ENCODE results near the gene KRT35.

Gene KRT35

DNA sequence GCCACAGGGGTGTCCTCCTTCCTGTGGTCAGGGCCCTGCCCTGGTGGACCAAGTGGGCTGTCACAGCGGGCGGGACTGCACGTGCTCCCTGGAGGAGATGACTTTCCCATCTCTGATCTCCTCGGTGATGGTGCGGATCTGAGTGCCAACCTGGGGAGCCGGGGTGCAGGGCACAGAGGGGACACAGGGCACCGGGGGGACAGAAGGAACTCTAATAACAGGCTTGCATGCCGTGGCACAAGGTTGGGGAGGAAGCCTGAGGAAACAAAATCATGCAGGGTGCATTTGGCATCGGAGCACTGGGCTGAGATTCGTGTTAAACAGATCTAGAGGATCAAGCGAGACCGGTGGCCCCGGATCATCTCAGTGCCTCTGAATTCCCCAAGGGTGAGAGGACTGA lies 5.4 kb upstream of the KRT35 start:
- DNase-seq = no peak

DNA sequence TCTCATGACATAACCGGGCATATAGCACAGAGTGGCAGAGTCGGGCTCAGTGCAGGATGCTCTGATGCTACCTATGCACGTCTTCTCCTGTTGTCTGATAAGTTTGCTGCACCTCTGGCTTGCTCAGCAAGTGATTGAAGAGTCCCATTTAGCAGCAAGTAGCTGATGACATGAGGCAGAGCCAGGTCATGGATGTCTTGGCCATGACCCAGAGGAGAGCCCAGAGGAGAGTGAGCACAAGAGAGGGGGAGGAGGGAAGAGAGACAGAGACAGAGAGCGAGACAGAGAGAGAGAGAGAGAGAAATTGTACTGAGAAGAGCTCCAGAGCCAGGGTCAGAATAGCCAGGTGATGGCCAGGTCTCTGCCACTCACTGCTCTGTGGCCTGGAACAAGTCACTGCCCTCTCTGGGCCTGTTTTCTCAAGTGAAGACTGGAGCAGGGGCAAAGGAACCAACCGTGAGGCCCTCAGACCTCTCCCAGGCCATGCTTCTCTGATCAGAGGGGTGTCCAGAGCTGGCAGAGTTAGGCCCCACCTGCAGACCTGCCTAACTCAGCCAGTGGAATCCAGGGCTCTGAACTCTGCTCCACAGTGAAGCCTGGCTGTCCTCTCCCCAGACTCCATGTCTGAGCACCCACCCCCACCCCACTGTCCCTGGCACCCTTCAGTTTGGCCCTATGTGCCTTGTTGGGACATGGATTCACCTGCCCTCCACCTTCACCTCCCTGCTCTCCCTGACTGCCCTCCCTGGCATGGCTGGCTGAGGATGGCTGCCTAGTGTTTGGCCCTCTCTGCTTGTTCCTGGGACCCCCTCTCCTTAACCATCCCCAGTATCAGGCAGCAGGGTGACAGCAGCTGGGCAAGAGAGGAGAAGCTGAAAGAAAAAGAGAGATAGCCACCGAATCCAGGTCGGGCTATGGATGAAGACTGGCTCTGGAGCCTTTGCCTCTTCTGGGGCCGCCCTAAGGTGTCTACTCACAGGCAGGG lies 4.3 kb upstream of the KRT35 start:
- no peak for DNase-seq

DNA sequence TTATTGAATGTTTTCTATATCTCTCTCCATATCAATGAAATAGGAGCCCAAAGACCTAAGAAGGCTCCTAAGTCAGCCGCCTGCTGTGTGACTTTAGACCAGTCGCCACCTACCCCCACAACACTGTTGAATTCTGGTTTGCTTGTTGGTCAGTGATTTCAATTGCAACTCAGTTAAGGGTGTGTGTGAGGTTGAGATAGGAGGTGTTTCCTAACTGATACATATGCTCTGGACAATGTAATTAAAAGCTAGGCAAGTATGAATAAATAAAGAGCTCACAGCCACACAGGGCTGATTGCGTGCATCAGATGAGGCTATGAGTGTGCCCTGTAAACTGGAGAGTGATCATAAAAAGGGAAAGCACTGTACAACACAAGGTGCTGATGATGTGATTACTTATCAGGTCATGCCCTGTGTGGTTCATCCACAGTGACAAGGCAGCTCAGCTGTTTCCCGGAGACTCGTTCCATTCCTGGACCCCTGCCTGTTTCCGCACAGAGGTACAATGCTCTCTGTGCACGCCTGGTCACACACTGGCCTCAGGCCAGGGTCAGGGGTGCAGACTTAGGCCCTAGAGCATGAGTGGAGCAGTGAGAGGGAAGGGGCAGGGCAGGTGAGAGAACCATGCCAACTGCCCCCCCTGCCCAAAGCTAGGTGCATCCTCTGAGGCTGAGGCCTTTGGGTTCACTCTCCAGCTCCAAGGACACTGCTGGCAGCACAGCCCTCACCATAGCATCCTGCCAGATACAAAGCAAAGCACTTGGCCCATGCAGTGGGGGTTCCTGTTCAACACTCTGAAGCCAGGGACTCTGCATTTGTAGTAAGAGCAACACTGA lies 3.3 kb upstream of the KRT35 start:
- DNase-seq = no peak

DNA sequence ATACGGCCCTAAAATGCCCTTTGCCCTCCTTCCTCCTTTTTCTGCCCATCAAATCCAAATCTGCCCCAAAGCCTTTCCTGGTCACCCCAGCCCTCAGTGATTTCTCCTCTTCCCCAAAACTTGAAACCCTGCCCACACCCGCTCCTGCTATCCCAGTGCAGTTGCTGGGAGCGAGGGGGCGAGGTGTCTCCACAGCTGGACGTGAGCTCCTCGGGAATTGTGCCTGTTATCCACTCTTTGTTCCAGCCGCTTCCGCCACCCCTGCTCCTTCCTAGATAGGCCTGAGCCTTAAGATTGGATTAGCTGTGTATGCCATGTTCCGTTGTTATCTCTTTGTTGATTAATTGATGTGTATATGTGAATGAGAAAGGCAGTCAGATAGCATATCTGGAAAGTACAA lies 2.6 kb upstream of the KRT35 start:
- DNase-seq = no peak

DNA sequence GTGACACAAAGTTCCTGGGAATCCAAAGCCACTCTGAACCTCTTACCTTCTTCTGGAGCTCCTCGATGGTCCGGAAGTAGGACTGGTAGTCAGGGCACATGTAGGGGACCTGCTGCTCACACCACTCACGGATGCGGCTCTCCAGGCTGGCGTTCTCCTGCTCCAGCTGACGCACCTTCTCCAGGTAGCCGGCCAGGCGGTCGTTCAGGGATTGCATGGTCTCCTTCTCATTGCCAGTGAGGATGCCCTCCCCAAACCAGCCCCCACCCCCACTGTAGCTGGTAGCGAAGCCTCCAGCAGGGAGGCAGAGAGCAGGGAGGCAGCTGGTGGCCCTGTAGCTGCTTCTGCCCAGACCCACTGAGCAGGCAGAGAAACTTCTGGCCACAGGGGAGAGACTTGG lies 370 bp downstream of the KRT35 start:
- no peak for DNase-seq

DNA sequence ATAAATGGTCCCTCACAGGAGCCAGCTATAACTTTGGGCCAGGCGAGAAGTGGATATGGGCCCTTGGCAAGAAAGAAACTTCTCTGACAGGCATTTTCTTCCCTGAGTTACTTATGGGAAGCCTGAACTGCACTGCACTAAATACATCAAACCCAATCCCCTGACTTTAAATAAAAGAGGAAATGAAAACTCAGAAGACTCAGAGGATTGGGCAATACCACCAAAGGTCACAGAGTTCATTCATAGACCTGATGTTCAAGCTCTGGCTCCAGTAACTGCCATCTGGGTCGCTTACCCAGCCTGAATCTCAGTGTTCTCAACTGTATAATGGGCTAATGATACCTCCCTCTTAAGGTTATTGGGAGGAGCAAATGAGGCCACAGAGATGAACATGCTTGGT lies 815 bp downstream of the KRT35 start:
- DNase-seq = no peak

DNA sequence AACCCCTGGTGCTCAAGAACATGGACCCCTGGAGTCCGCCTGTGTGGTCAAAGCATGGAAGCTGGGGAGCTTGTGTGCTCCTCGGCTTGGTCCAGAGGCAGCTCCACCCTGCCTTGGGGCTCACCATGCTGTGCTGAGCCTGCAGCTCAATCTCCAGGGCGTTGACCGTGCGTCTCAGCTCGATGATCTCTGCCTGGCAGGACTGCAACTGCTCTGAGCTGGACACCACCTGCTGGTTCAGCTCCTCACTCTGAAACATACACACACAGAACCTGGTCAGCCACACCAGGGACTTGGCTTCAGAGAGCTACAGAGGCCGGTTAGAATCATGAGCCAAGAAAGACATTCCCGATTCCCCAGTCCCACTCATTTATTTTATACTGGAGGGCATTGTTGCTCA lies 2.7 kb downstream of the KRT35 start:
- DNase-seq = no peak

DNA sequence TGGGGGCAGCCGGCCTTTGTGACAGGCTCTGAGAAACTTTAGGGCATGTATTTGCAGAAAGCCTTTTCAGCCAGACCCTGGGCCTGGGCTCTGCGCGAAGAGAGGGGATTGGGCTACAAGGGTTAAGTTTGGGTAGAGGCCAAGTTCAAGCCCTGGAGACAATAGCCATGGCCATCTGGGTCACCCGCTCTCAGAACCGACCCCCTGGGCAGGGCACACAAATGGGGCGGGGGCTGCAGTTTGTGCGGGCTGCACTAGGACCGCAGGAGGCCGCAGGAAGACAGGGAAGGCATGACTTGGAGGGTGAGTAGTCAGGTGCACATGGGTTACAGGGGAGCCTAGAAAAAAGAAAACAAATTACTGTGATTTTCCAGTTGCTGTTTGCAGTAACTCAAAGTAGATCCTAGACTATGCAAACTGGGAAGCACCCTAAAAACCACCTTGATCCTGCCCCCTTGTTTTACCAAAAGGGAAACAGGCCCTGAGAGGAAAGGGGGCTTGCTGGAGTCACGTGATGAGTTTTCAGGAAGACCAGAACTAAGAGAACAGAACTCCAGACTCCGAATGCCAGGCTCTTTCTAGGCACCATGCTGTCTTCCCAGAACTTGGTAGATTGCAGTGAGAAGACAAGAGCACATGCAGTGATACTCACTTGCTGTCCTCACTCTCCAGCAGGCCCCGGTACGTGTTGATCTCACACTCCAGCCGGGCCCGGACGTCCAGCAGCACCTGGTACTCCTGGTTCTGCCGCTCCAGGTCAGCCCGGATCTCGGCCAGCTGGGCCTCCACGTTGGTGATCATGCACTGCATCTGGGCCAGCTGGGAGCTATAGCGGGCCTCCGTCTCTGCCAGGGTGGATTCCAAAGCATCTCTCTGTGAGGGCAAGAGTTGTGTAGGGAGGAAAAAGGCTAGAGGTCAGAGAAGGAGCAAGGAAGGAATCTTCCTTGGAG lies 3.8 kb downstream of the KRT35 start:
- no peak for DNase-seq

DNA sequence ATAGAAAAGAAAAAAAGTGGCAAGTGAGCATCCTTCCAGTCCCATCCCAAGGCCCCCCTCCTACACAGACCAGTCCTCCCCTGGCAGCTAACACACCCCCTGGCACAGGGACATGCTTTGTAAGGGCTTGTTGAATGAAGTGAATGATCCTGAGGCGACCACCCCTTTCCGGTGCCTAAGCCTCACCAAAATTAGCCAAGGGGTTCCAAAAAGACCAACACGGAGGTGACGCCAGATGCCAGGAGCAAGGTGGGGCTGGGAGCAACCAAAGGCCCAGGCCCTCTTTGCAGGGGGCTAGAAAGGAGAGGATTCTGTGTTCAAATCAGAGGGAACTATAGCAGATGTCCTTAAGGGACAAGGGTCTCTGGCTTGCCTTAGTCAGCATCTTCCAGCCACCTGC lies 5.5 kb downstream of the KRT35 start:
- no peak for DNase-seq

DNA sequence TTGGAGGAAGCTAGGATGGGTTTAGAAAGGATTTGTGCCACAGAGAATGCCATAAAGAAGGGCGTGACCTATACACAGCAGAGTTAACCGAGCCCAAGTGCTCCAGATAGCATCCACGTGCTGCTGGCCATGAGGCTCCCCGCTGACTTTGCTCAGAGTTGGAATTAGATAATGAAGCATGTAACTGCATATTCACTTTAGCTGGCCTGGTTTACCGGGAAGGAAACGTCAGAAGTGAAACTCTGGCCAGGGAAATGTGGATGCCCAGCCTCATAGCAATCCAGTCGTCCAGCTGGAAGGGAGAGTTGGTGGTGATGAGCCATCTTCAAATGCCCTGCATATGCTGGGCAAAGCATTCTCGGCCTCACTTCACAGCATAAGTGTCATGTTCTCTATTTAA lies 6.1 kb downstream of the KRT35 start:
- DNase-seq = no peak

DNA sequence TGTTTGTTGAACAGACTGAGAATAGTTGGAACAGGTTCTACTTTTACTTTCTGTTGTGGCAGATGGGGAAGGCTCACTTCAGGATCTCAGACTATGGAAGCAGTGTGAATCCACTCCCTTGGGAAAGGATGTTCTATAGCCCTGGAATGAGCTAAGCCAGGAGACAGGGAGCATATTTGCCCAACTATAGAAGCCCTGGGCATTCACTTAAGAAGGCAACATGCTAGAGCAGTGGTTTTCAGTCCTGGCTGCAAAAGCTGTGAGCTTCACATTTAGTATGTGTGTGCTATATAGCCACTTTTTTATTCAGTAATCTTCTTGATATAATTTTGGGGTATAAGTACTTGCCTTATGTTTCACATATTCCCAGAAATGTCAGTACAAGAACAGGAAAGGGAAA lies 12.6 kb downstream of the KRT35 start:
- DNase-seq = no peak

DNA sequence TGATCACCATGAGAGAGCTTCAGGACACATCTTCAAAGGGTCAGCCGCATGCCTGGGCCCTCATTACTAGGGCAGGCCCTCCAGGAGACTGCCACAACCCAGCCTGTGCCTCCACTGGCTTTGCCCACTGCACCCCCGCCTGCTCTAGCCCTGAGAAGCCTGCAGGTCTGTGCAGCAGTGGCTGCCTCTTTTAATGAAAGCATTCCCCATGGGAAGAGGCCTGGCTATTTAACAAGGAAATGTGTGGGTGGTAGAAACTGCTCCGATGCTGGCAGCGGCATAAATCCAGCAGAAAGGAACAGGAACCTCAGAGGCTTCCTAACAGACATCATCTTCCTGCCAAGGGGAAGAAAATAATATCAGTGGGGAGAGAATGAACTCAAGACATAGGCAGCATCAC lies 13.4 kb downstream of the KRT35 start:
- DNase-seq = no peak

DNA sequence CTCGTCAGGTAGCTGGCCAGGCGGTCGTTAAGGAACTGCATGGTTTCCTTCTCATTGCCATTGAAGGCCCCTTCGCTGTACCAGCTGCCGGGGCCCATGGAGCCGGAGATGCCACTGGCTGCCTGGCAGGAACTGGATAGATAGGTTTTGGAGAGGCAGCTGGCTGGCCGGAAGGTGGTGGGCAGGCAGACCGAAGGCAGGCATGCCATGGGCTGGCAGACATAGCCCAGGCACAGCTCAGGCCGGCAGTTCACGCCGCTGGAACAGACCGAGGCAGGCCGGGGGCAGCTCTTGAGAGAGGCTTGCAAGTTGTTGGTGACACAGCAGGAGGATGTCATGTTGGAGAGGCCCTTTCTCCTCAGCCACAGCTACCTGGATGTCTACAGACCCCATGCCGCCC lies 14.0 kb downstream of the KRT35 start, which contains the start of gene KRT32:
KRT32 (minus strand) TSS at position 399 of the 400 bp plus-strand sequence; CDS start at position 338, 61 bp downstream.
- DNase-seq = no peak

DNA sequence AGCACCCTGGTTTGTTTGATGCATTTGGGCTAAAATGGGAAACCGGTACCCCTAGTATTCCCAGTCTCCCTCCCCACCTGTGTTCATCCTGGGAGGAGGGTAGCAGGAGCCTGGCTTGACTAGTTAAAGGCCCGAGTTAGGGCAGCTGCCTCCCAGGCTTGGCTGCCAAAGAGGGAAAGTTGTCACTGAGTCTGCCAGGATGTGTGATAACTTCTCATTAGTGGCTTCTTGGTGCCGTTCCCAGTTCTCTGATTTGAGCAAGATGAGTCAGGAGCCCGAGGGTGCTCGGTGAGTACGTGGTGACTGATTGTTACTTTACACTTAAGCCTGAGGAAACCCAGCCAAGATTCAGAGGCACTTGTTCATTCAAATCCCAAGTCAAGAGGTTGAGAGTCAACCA lies 16.3 kb downstream of the KRT35 start:
- DNase-seq = no peak

DNA sequence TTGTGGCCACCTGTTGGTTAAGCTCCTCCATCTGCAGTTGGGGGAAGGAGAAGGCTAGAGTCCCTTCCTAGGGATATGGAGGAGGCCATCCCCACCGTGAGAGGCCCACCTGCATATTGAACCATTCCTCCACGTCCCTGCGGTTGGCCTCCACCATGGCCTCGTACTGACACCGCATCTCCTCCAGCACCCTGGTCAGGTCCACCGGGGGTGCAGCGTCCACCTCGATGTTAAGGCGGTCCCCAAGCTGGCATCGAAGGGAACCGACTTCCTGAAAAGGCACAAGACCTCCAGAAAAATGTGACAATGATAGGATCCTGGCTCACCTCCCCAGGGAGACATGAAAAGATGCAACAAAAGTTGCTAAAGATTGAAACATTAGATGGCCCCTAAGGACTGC lies 16.8 kb downstream of the KRT35 start:
- DNase-seq = no peak

DNA sequence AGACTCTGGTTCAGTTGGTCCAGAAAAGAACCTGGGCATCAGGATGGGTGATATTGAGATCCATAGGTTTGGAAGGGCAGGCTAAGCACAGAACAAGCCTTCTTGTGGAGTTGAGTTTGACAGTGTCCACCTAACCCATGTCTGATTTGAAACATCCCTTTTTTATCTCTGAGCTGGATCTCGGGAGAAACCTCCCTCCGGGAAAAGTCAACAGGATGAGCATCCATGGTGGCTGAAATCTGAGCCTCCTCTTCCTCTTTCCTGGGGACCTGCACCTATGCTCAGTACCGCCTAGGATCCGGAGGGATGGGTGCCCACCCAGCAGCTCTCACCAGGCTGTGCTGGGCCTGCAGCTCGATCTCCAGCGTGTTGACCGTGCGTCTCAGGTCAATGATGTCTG lies 17.2 kb downstream of the KRT35 start:
- DNase-seq = no peak

DNA sequence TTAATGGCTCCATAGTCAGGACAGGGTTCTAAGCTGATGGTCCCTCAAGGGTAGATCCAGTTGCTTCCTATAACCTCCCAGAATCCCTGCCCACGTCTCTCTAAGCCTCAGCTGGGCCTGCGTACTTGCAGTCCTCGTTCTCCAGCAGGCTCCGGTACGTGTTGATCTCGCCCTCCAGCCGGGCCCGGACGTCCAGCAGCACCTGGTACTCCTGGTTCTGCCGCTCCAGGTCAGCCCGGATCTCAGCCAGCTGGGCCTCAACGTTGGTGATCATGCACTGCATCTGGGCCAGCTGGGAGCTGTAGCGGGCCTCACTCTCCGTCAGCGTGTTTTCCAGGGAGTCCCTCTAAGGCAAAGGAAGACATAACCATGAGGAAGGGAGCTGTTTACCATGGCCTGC lies 18.2 kb downstream of the KRT35 start:
- DNase-seq = no peak

DNA sequence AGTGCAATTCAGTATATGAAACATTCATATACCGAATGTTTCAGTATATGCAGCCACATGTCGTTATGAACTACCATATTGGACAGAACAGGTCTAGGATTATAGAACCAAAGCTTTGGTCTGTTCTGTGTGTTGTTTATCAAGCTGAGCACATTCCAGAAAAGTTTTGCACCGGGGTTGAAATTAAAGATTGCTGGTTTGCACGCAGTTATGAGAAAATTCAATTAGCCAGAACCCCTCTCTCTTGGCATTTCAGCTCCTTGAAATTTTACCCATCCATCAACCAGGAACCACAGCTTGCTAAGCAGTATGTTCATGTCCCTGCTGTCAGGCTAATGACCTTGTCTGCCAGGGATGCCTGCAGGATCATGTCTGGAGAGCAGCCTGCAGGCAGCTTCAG lies 23.3 kb downstream of the KRT35 start:
- no peak for DNase-seq

DNA sequence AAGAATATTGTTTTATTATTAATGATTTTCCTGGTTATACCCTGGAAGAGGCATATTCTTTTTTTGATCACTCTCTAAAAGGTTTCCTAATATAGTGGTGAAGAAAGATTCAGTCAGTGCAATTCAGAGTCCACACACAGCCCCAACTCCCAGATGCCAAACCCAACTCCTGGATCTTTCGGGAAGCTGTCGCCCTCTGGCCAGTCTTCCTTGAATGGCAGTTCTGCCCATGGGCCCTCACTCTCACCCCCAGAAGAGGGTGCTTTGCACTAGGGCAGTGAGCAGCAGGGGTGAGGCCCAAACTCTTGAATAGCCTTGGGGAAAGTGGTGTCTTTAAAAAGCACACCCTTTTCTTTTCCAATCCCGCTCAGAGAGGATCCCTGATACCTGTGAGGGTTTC lies 24.7 kb downstream of the KRT35 start:
- DNase-seq = no peak

DNA sequence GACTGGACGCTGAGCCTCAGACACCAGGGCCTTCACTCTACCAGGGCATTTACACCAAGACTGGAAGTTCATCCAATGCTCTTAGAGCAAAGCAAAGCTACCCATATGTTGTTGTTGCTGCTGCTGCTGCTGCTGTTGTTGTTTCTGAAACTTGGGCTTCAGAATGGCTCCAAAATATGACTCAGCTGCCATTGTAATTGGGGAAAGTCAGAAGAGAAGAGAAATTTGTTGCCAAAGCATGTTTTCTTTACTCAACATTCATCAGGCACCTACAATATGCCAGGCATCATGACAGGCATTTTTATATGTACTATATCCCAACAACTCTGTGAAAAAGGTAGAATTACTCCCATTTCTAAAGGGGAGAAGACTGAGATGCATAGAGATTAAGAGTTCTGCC lies 25.7 kb downstream of the KRT35 start:
- no peak for DNase-seq

DNA sequence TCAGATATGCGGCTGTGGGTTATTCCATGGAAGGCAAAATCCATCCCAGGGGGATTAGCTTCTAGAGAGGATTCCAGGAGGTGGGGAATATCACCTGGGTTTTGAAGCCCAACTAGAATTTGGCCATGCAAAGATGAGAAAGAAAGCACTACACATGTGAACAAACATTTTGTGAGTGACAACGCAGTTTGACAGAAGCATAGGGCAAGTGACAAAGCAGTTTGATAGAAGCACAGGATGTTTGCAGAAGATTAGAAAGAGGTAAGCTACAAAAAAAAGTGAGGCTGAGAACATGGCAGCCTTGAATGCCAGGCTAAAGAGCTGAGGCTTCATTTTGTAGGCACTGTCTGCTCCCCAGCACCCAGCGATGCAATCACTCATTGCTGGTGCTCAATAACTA lies 27.9 kb downstream of the KRT35 start:
- DNase-seq = no peak

DNA sequence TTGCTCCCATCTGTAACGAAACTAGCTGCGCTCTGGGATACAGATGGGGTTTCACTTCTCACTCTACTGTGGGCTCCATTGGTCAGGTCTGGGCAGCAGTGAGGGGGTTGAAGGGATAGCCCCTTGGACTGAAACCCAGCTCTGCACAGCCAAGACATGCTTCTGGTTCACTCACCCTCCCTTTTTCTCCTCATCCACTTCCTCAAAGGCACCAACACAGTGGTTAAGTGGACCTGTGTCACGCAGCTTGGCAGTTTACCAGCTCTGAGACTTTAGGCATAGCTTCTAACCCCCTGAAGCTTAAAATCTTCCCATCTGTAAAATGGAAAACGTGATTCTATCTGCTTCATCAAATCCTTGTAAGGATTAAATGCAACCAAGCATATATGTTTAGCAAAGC lies 28.7 kb downstream of the KRT35 start:
- no peak for DNase-seq
